ENCODE data around the gene CUBN. TPM values are rescaled to one million over a fixed set of nuclear protein-coding genes. Genes with fewer than 3 reads are reported as not detected.

The CUBN gene
- total RNA-seq, 1 donor from 2014 or later, result 2.7 TPM

GRCh38 chr10:17174626-17175025 is 45.0 kb upstream of the CUBN start:
- Histone ChIP-seq H3K4me1 (ENCODE audit: insufficient read depth, low read length) (peaks cover 13% of the 10 kb centered on the region), H2AFZ (ENCODE audit: low read depth, low read length) (no peak overlapping the region), H3K9ac (ENCODE audit: low read length) (no peak overlapping the region), H3K79me2 (ENCODE audit: insufficient read depth, low read length) (no peaks in the 10 kb centered on the region), H3K27me3 (ENCODE audit: insufficient read depth, low read length) (no peaks in the 10 kb centered on the region), H3K27ac (ENCODE audit: low read depth, low read length) (no peak overlapping the region), H3K4me2 (ENCODE audit: low read length) (no peak overlapping the region), H3K9me3 (ENCODE audit: insufficient read depth, low read depth, low read length) (no peaks in the 10 kb centered on the region), H3K36me3 (ENCODE audit: insufficient read depth, low read length) (no peaks in the 10 kb centered on the region), H3K4me3 (ENCODE audit: insufficient read depth, low read depth, low read length) (no peak overlapping the region), H4K20me1 (ENCODE audit: insufficient read depth, low read length) (no peaks in the 10 kb centered on the region)
- TF ChIP-seq CTCF (IDR thresholded peaks at IDR 0.05; ENCODE audit: insufficient read depth, low read depth, low read length) (no peak), EZH2 (IDR thresholded peaks at IDR 0.05; ENCODE audit: insufficient read depth, low read length) (no peak)
- H3K27ac Mint-ChIP-seq (ENCODE audit: unreplicated experiment), result no peak overlapping the region
- no peak overlapping the region for H3K4me3 Mint-ChIP-seq (ENCODE audit: unreplicated experiment)
- FAIRE-seq, result no peak
- H3K4me1 Mint-ChIP-seq (ENCODE audit: low read depth, unreplicated experiment), result peaks cover 23% of the 10 kb centered on the region
- H3K9me3 Mint-ChIP-seq (ENCODE audit: unreplicated experiment), result no peaks in the 10 kb centered on the region
- no peaks in the 10 kb centered on the region for H3K36me3 Mint-ChIP-seq (ENCODE audit: low read depth, unreplicated experiment)
- H3K27me3 Mint-ChIP-seq (ENCODE audit: low read depth, unreplicated experiment), result no peaks in the 10 kb centered on the region
- no peak for DNase-seq (ENCODE audit: low read depth)

- Histone ChIP-seq H3K4me2 (ENCODE audit: low read length) (peak overlapping the region; percentile 45), H3K79me2 (ENCODE audit: insufficient read depth, low read length) (no peaks in the 10 kb centered on the region), H3K9me3 (ENCODE audit: insufficient read depth, low read depth, low read length) (no peaks in the 10 kb centered on the region), H3K27me3 (ENCODE audit: insufficient read depth, low read length) (no peaks in the 10 kb centered on the region), H3K4me3 (ENCODE audit: insufficient read depth, low read depth, low read length) (no peak overlapping the region), H3K27ac (ENCODE audit: low read depth, low read length) (no peak overlapping the region), H3K4me1 (ENCODE audit: insufficient read depth, low read length) (peaks cover 7% of the 10 kb centered on the region), H3K9ac (ENCODE audit: low read length) (peak overlapping the region; percentile 25), H2AFZ (ENCODE audit: low read depth, low read length) (peak overlapping the region; percentile 44), H3K36me3 (ENCODE audit: insufficient read depth, low read length) (no peaks in the 10 kb centered on the region), H4K20me1 (ENCODE audit: insufficient read depth, low read length) (no peaks in the 10 kb centered on the region)
- FAIRE-seq, result peak; percentile 45
- Mint-ChIP-seq H3K9me3 (ENCODE audit: unreplicated experiment) (no peaks in the 10 kb centered on the region), H3K27me3 (ENCODE audit: low read depth, unreplicated experiment) (no peaks in the 10 kb centered on the region), H3K4me3 (ENCODE audit: unreplicated experiment) (no peak overlapping the region), H3K27ac (ENCODE audit: unreplicated experiment) (no peak overlapping the region), H3K4me1 (ENCODE audit: low read depth, unreplicated experiment) (peaks cover 17% of the 10 kb centered on the region), H3K36me3 (ENCODE audit: low read depth, unreplicated experiment) (no peaks in the 10 kb centered on the region)
- no peak for DNase-seq (ENCODE audit: low read depth)
- TF ChIP-seq EZH2 (IDR thresholded peaks at IDR 0.05; ENCODE audit: insufficient read depth, low read length) (no peak), CTCF (IDR thresholded peaks at IDR 0.05; ENCODE audit: insufficient read depth, low read depth, low read length) (no peak)
Observed at GRCh38 chr10:17171141-17171641, 41.6 kb upstream of the CUBN start.

GRCh38 chr10:17169803-17170202 is 40.2 kb upstream of the CUBN start:
- Histone ChIP-seq H3K79me2 (ENCODE audit: insufficient read depth, low read length) (no peaks in the 10 kb centered on the region), H3K4me1 (ENCODE audit: insufficient read depth, low read length) (peaks cover 4% of the 10 kb centered on the region), H4K20me1 (ENCODE audit: insufficient read depth, low read length) (no peaks in the 10 kb centered on the region), H3K4me2 (ENCODE audit: low read length) (no peak overlapping the region), H3K27ac (ENCODE audit: low read depth, low read length) (no peak overlapping the region), H3K36me3 (ENCODE audit: insufficient read depth, low read length) (no peaks in the 10 kb centered on the region), H3K27me3 (ENCODE audit: insufficient read depth, low read length) (no peaks in the 10 kb centered on the region), H3K9me3 (ENCODE audit: insufficient read depth, low read depth, low read length) (no peaks in the 10 kb centered on the region), H3K4me3 (ENCODE audit: insufficient read depth, low read depth, low read length) (no peak overlapping the region), H3K9ac (ENCODE audit: low read length) (no peak overlapping the region), H2AFZ (ENCODE audit: low read depth, low read length) (no peak overlapping the region)
- no peaks in the 10 kb centered on the region for H3K36me3 Mint-ChIP-seq (ENCODE audit: low read depth, unreplicated experiment)
- no peaks in the 10 kb centered on the region for H3K27me3 Mint-ChIP-seq (ENCODE audit: low read depth, unreplicated experiment)
- no peak for TF ChIP-seq CTCF (IDR thresholded peaks at IDR 0.05; ENCODE audit: insufficient read depth, low read depth, low read length)
- TF ChIP-seq EZH2 (IDR thresholded peaks at IDR 0.05; ENCODE audit: insufficient read depth, low read length), result no peak
- H3K9me3 Mint-ChIP-seq (ENCODE audit: unreplicated experiment), result peaks cover under 1% of the 10 kb centered on the region
- H3K27ac Mint-ChIP-seq (ENCODE audit: unreplicated experiment), result no peak overlapping the region
- H3K4me1 Mint-ChIP-seq (ENCODE audit: low read depth, unreplicated experiment), result peaks cover 6% of the 10 kb centered on the region
- no peak overlapping the region for H3K4me3 Mint-ChIP-seq (ENCODE audit: unreplicated experiment)
- no peak for DNase-seq (ENCODE audit: low read depth)
- no peak for FAIRE-seq

All from astrocyte (in vitro differentiated cells and primary cell).